Breast epithelium (tissue), 4 donors: ENCODE data around the gene LCN10. TPM values are rescaled to one million over a fixed set of nuclear protein-coding genes. Genes with fewer than 3 reads are reported as not detected.

Experiments
- DNase-seq, 2 donors: peaks; one replicate each; pipeline ENCODE4 v3.0.0-alpha.2; 2019; ENCODE audit warnings: low spot score in 2 of 2
- H3K27ac ChIP-seq, 2 donors: fragments of 200-600 bp; sonication (generic) in 1 of 2; one replicate each; pipeline ENCODE4 v1.5.1; 2016 to 2019; ENCODE audit warnings: mild to moderate bottlenecking in 1 of 2
- H3K27me3 ChIP-seq, 2 donors: fragments of 200-600 bp; sonication (generic) in 1 of 2; one replicate each; pipeline versions ENCODE4 v1.5.1 to v1.6.0; 2017 to 2019; ENCODE audit warnings: control low read depth in 1 of 2, mild to moderate bottlenecking in 1 of 2
- H3K36me3 ChIP-seq: fragments of 200-600 bp; one replicate; pipeline ENCODE4 v1.5.1; 2019
- H3K4me1 ChIP-seq, 2 donors: fragments of 200-600 bp; sonication (generic); one replicate each; pipeline ENCODE4 v1.5.1; 2016 to 2019; ENCODE audit warnings: control low read depth in 1 of 2
- H3K4me3 ChIP-seq, 3 donors: fragments of 200-600 bp; sonication (generic); 1 replicate in 2 of 3; 2 replicates in 1 of 3; pipeline ENCODE4 v1.5.1; 2016 to 2019; ENCODE audit warnings: mild to moderate bottlenecking in 3 of 3, moderate library complexity in 2 of 3
- H3K9me3 ChIP-seq, 2 donors: fragments of 200-600 bp; sonication (generic) in 1 of 2; one replicate each; pipeline ENCODE4 v1.5.1; 2016 to 2019; ENCODE audit warnings: control low read depth in 1 of 2
- POLR2A ChIP-seq: fragments of 450-650 bp; IDR thresholded peaks from one replicate; pipeline ENCODE4 v1.6.1; 2016; ENCODE audit warnings: antibody characterized with exemption, mild to moderate bottlenecking, moderate library complexity
- POLR2AphosphoS5 ChIP-seq, 3 donors: sonication (generic); formaldehyde crosslinking; IDR thresholded peaks; one replicate each; pipeline ENCODE4 v1.6.1; 2017; ENCODE audit warnings: antibody characterized with exemption in 3 of 3
- intact Hi-C: fragments of 100-400 bp; cut with DNase I; formaldehyde crosslinking; loops from one replicate; pipeline ENCODE4 v1.15.1; 2023; ENCODE audit warnings: low total_unique reads
- total RNA-seq, 3 donors: library from RNA; depleted of rRNA; stranded (reverse); fragments of >200 nt; gene quantifications; one replicate each; pipeline ENCODE4 v1.1.0, GENCODE V29; 2016
- TF ChIP-seq, protein P1 (sequence below), 3 donors: fragments of 450-650 bp; IDR thresholded peaks; one replicate each; pipeline ENCODE4 v1.5.1; 2016 to 2017; ENCODE audit warnings: antibody characterized with exemption in 3 of 3, mild to moderate bottlenecking in 3 of 3, moderate library complexity in 3 of 3

The LCN10 gene
- total RNA-seq, 3 donors from 2014 or later: 0.73 to 6.9 (median 6.7) TPM

DNA sequence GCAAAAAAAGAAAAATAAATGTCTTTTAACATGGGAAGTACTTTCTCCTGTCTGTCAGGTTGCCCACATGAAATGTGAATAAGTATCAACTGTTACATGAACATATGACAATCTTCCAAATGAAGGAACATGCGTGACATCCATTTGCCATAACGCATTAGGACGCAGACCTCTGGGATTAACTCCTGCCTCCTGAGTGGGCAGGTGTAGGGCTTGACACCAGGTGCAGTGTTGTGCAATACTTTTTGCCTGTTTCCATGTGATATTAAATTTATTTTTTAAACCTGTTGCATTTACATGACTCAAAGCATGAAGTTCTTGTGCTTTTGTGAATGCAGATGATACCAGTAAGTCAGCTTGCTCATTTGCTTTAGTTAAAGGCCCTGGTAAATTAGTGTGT lies 39.7 kb upstream of the LCN10 start:
- intact Hi-C loops: no loop called here

DNA sequence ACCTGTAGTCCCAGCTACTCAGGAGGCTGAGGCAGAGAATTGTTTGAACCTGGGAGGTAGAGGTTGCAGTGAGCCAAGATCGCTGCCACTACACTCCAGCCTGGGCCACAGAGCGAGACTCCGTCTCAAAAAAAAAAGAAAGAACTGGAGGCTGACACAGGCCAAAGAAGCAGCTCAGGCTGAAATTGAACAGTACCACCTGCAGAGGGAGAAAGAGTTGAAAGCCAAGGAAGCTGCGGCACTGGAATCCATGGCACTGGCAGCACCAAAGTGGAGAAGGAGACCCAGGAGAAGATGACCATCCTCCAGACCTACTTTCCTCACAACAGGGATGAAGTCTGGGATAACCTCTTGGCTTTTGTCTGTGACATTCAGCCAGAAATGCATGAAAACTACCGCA lies 37.1 kb upstream of the LCN10 start:
- H3K4me3 ChIP-seq: no peak overlapping the region
- H3K36me3 ChIP-seq: no peaks in the 10 kb centered on the region
- no peak overlapping the region for H3K27ac ChIP-seq
- H3K9me3 ChIP-seq: no peaks in the 10 kb centered on the region
- TF ChIP-seq POLR2AphosphoS5 (IDR thresholded peaks at IDR 0.05): no peak
- TF ChIP-seq, protein P1, sequence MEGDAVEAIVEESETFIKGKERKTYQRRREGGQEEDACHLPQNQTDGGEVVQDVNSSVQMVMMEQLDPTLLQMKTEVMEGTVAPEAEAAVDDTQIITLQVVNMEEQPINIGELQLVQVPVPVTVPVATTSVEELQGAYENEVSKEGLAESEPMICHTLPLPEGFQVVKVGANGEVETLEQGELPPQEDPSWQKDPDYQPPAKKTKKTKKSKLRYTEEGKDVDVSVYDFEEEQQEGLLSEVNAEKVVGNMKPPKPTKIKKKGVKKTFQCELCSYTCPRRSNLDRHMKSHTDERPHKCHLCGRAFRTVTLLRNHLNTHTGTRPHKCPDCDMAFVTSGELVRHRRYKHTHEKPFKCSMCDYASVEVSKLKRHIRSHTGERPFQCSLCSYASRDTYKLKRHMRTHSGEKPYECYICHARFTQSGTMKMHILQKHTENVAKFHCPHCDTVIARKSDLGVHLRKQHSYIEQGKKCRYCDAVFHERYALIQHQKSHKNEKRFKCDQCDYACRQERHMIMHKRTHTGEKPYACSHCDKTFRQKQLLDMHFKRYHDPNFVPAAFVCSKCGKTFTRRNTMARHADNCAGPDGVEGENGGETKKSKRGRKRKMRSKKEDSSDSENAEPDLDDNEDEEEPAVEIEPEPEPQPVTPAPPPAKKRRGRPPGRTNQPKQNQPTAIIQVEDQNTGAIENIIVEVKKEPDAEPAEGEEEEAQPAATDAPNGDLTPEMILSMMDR (IDR thresholded peaks at IDR 0.05): no peak
- TF ChIP-seq POLR2A: no peak
- no peaks in the 10 kb centered on the region for H3K27me3 ChIP-seq
- DNase-seq: no peak
- intact Hi-C loops: no loop called here
- H3K4me1 ChIP-seq: no peaks in the 10 kb centered on the region

More for the DNA sequence above, 39.7 kb upstream of the LCN10 start:
- no peak overlapping the region for H3K4me3 ChIP-seq
- peaks cover 0 to 3% of the 10 kb centered on the region in 2 donors for H3K4me1 ChIP-seq
- H3K9me3 ChIP-seq: no peaks in the 10 kb centered on the region
- no peaks in the 10 kb centered on the region for H3K36me3 ChIP-seq
- no peak overlapping the region for H3K27ac ChIP-seq
- no peaks in the 10 kb centered on the region for H3K27me3 ChIP-seq
- TF ChIP-seq, protein P1 (IDR thresholded peaks at IDR 0.05): no peak
- TF ChIP-seq POLR2A: no peak
- DNase-seq: no peak

DNA sequence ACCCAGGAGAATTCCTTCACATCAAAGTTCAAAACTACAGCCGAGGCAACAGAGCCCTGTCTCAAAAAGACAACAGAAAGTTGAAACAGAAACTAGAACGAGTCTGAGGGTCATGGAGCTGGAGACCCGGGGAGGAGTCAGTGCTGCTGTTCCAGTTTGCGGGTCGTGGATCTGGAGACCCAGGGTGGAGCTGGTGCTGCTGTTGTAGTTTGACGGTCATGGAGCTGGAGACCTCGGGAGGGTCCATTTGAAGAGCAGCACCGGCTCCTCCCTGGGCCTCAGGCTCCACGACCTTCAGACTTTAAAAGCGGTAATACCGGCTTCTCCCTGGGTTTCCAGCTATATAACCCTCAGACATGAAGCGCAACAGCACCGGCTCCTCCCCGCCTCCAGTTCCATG lies 34.6 kb upstream of the LCN10 start:
- no peak for DNase-seq
- intact Hi-C loops: no loop called here
- Histone ChIP-seq H3K27me3 (no peaks in the 10 kb centered on the region), H3K4me1 (no peaks in the 10 kb centered on the region), H3K27ac (no peak overlapping the region), H3K9me3 (peaks cover 7 to 13% of the 10 kb centered on the region in 2 donors), H3K4me3 (no peak overlapping the region), H3K36me3 (no peaks in the 10 kb centered on the region)
- no peak for TF ChIP-seq POLR2A
- TF ChIP-seq POLR2AphosphoS5 (IDR thresholded peaks at IDR 0.05): no peak
- TF ChIP-seq, protein P1 (IDR thresholded peaks at IDR 0.05): no peak

DNA sequence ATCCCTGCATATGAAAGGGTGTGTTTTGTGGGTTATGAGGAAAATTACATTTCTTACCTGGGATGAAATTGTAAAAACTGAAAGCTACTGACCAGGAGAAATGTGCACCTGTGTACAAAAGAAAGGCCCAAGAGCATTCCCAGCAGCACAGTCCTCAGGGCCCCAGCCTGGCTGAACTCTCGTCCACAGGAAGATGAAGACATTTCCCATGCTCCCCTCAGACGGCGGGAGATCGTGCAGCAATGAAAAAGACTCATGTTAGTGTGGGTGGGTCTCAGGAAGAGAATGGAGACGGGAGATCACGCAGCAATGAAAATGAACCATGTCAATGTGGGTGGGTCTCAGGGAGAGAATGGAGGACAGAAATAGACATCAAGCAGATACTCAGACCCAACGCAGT lies 34.2 kb upstream of the LCN10 start:
- TF ChIP-seq POLR2A (no peak), POLR2AphosphoS5 (IDR thresholded peaks at IDR 0.05) (no peak)
- TF ChIP-seq, protein P1 (IDR thresholded peaks at IDR 0.05): no peak
- Histone ChIP-seq H3K27ac (no peak overlapping the region), H3K27me3 (no peaks in the 10 kb centered on the region), H3K9me3 (peaks cover 7 to 13% of the 10 kb centered on the region in 2 donors), H3K4me3 (no peak overlapping the region), H3K4me1 (no peaks in the 10 kb centered on the region), H3K36me3 (no peaks in the 10 kb centered on the region)
- no peak for DNase-seq
- intact Hi-C loops: no loop called here

DNA sequence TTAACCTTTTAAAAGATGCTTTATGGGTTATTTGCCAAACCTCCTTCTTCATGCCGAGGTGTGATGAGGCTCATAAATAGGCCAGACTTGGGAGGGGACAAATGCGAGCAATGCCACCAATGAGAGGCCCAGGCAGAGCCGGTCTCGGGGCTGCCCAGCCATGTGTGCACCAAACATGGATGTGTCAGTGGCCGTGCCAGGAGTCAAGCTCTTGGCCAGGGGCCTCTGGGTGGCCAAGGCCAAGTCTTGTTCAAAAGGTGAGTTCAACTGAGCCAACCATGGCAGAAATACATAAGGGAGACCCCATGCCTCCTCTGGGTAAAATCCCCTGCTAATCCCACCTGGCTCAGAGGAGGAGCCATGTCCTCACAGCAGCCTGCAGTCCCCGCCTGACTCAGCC lies 32.5 kb upstream of the LCN10 start:
- H3K27me3 ChIP-seq: no peaks in the 10 kb centered on the region
- TF ChIP-seq POLR2AphosphoS5 (IDR thresholded peaks at IDR 0.05): no peak
- TF ChIP-seq POLR2A: no peak
- TF ChIP-seq, protein P1 (IDR thresholded peaks at IDR 0.05): no peak
- H3K9me3 ChIP-seq: peaks cover 7 to 13% of the 10 kb centered on the region in 2 donors
- H3K27ac ChIP-seq: no peak overlapping the region
- intact Hi-C loops: no loop called here
- H3K4me1 ChIP-seq: no peaks in the 10 kb centered on the region
- no peak overlapping the region for H3K4me3 ChIP-seq
- no peak for DNase-seq
- H3K36me3 ChIP-seq: no peaks in the 10 kb centered on the region
